Endothelial cell (in vitro differentiated cells): Measurements from ENCODE around the gene MYLIP. TPM values are rescaled to one million over a fixed set of nuclear protein-coding genes. Genes with fewer than 3 reads are reported as not detected.

Experiments used
- DNase-seq: peaks from one replicate; pipeline ENCODE4 v3.0.0; 2021; ENCODE audit warnings: low spot score
- H3K27ac Mint-ChIP-seq: one replicate; pipeline ENCODE4 v1.8.0; 2021; ENCODE audit warnings: mixed read lengths, inconsistent platforms; ENCODE audit not compliant: unreplicated experiment
- H3K27me3 Mint-ChIP-seq: one replicate; pipeline ENCODE4 v1.8.0; 2021; ENCODE audit warnings: mild to moderate bottlenecking, moderate library complexity, mixed read lengths, inconsistent platforms; ENCODE audit not compliant: unreplicated experiment
- H3K36me3 Mint-ChIP-seq: one replicate; pipeline ENCODE4 v1.8.0; 2021; ENCODE audit warnings: mild to moderate bottlenecking, low read depth, mixed read lengths, inconsistent platforms; ENCODE audit not compliant: unreplicated experiment
- H3K4me1 Mint-ChIP-seq: one replicate; pipeline ENCODE4 v1.8.0; 2021; ENCODE audit warnings: mild to moderate bottlenecking, mixed read lengths, inconsistent platforms; ENCODE audit not compliant: unreplicated experiment
- H3K4me3 Mint-ChIP-seq: one replicate; pipeline ENCODE4 v1.8.0; 2021; ENCODE audit warnings: mild to moderate bottlenecking, mixed read lengths, inconsistent platforms; ENCODE audit not compliant: unreplicated experiment
- H3K9me3 Mint-ChIP-seq: one replicate; pipeline ENCODE4 v1.8.0; 2021; ENCODE audit warnings: mixed read lengths, inconsistent platforms; ENCODE audit not compliant: unreplicated experiment
- total RNA-seq: library from RNA; stranded (reverse); fragmentation: NEBNext Ultra II Directional; extraction: Animal tissue kit (Norgen Biotek cat#: 25700); gene quantifications from one replicate; pipeline ENCODE4 v1.2.1, GENCODE V29; 2021; ENCODE audit not compliant: unreplicated experiment
- TF ChIP-seq, protein P1 (sequence below): fragments of 200-600 bp; sonication (generic); IDR thresholded peaks from one replicate; pipeline ENCODE4 v1.5.0; 2021; ENCODE audit warnings: antibody characterized with exemption; ENCODE audit not compliant: unreplicated experiment

The MYLIP gene
- total RNA-seq, 1 donor from 2014 or later, result 30.1 TPM

DNA sequence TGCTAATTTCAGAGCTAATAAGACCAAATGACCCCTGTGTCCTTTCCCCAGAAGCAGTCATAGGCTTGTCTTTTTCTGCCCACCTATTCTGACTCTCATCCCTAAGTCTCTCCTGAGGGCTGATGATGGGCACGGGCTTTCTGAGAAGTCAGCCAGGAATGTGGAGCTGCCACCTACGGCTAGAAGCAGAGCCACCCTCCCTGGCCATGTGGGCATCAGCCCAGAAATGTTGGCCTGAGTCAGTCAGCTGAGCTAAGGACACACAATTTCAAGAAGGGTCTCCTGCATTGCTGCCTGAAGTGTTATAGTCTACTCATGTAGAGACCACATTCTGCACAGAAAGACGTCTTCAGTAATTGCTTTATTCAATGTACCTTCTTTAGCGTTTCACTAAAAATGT is 17.1 kb downstream of the MYLIP start:
- Mint-ChIP-seq H3K27ac (no peak overlapping the region), H3K36me3 (peaks cover 46% of the 10 kb centered on the region), H3K4me1 (peaks cover 19% of the 10 kb centered on the region), H3K4me3 (no peak overlapping the region), H3K9me3 (no peaks in the 10 kb centered on the region), H3K27me3 (no peaks in the 10 kb centered on the region)
- TF ChIP-seq, protein P1, sequence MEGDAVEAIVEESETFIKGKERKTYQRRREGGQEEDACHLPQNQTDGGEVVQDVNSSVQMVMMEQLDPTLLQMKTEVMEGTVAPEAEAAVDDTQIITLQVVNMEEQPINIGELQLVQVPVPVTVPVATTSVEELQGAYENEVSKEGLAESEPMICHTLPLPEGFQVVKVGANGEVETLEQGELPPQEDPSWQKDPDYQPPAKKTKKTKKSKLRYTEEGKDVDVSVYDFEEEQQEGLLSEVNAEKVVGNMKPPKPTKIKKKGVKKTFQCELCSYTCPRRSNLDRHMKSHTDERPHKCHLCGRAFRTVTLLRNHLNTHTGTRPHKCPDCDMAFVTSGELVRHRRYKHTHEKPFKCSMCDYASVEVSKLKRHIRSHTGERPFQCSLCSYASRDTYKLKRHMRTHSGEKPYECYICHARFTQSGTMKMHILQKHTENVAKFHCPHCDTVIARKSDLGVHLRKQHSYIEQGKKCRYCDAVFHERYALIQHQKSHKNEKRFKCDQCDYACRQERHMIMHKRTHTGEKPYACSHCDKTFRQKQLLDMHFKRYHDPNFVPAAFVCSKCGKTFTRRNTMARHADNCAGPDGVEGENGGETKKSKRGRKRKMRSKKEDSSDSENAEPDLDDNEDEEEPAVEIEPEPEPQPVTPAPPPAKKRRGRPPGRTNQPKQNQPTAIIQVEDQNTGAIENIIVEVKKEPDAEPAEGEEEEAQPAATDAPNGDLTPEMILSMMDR, result no peak
- DNase-seq, result no peak

DNA sequence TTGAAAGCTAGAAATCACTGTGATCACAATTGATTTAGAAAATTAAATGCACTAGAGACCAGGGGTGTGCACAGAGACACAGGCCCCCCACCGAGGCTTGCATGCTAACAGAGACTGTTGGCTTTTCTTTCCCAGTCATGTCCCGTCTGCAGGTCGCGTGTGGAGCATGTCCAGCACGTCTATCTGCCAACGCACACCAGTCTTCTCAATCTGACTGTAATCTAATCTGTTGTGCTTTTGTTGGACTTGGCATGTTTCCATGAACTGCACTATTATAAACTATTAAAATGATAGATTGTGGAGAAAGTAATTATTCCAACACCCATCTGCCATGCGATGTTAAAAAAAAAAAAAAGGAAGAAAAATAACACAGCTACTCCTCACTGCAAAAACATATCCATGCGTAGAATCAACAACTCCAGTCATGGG is 17.7 kb downstream of the MYLIP start:
- Mint-ChIP-seq H3K4me3 (no peak overlapping the region), H3K27ac (no peak overlapping the region), H3K36me3 (peaks cover 43% of the 10 kb centered on the region), H3K9me3 (no peaks in the 10 kb centered on the region), H3K27me3 (no peaks in the 10 kb centered on the region), H3K4me1 (peaks cover 19% of the 10 kb centered on the region)
- no peak for DNase-seq
- TF ChIP-seq, protein P1, result no peak

DNA sequence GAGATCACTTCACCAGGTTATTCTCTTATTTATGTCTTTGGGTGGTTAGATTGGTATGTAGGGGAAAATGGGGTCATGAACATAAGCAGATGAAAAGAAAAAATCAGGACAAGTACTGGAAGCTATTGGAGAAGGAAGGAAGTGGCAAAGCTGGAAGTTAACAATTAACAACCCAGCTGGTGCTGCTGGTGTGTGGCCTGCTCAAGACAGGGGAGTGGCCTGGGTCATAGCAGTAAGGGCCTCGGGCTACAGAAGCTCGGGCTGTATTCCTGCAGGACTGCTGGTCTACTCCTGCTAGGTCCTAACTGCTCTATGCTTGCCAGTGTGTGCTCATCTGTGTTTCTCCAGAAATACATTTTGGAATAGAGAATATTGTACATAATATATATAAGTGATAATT is 19.6 kb downstream of the MYLIP start:
- no peaks in the 10 kb centered on the region for H3K27me3 Mint-ChIP-seq
- H3K4me1 Mint-ChIP-seq, result peaks cover 19% of the 10 kb centered on the region
- H3K36me3 Mint-ChIP-seq, result peaks cover 24% of the 10 kb centered on the region
- peak overlapping the region; percentile 22 for H3K27ac Mint-ChIP-seq
- TF ChIP-seq, protein P1, result no peak
- peak; percentile 32 for DNase-seq
- H3K9me3 Mint-ChIP-seq, result no peaks in the 10 kb centered on the region
- H3K4me3 Mint-ChIP-seq, result peak overlapping the region; percentile 20

DNA sequence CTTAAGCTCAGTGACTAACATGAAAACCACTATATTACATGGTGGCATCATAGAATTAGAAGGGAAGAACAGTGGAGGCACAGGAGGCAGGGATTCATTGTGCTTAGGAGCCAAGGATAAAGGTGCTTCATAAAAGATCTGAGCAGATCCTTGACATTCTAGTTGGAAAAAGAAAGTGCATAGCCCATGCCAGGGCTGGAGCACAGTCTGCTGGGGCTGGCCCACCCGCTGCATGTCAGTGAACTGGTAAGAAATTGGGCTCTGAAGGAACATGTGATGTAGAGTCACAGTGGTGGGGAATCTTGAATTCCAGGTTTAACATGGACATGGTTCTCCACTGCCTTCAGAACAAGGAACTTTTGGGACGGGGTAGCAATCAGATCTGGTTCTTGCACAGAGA is 20.4 kb downstream of the MYLIP start:
- TF ChIP-seq, protein P1, result no peak
- no peaks in the 10 kb centered on the region for H3K9me3 Mint-ChIP-seq
- H3K4me3 Mint-ChIP-seq, result no peak overlapping the region
- peaks cover 24% of the 10 kb centered on the region for H3K36me3 Mint-ChIP-seq
- H3K27me3 Mint-ChIP-seq, result no peaks in the 10 kb centered on the region
- no peak overlapping the region for H3K27ac Mint-ChIP-seq
- peaks cover 19% of the 10 kb centered on the region for H3K4me1 Mint-ChIP-seq
- no peak for DNase-seq

DNA sequence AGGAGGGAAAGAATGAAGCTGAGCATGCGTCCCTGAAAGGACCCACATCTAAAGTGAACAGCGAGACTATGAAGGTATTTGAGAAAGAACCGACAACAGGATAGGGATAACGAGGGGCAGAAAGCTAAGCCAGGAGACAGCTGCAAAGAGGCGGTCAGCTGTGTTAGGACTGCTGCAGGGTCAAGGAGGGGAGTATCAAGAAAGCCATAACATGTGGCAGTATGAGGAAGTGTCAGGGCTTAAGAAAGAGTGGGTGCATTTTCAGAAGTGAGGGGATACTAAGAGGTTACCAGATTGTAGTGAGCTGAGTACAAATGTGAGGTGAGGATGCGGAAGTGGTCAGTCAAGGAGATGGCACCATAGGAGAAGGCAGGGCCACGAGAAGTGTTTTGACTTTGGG is 21.2 kb downstream of the MYLIP start:
- Mint-ChIP-seq H3K27me3 (no peaks in the 10 kb centered on the region), H3K36me3 (peaks cover 28% of the 10 kb centered on the region), H3K4me3 (no peak overlapping the region), H3K9me3 (no peaks in the 10 kb centered on the region), H3K4me1 (peaks cover 19% of the 10 kb centered on the region), H3K27ac (no peak overlapping the region)
- TF ChIP-seq, protein P1, result no peak
- no peak for DNase-seq
